ENCODE measurements around the gene MPLKIP. TPM values are rescaled to one million over a fixed set of nuclear protein-coding genes. Genes with fewer than 3 reads are reported as not detected.
"Not testable (repeated sequence)": the region's sequence is repeated elsewhere in the genome, so short reads cannot be mapped to it uniquely, and the experiment has no call there.

MPLKIP gene
- total RNA-seq, 1 experiment from 2014 or later, result 43.8 TPM

DNA sequence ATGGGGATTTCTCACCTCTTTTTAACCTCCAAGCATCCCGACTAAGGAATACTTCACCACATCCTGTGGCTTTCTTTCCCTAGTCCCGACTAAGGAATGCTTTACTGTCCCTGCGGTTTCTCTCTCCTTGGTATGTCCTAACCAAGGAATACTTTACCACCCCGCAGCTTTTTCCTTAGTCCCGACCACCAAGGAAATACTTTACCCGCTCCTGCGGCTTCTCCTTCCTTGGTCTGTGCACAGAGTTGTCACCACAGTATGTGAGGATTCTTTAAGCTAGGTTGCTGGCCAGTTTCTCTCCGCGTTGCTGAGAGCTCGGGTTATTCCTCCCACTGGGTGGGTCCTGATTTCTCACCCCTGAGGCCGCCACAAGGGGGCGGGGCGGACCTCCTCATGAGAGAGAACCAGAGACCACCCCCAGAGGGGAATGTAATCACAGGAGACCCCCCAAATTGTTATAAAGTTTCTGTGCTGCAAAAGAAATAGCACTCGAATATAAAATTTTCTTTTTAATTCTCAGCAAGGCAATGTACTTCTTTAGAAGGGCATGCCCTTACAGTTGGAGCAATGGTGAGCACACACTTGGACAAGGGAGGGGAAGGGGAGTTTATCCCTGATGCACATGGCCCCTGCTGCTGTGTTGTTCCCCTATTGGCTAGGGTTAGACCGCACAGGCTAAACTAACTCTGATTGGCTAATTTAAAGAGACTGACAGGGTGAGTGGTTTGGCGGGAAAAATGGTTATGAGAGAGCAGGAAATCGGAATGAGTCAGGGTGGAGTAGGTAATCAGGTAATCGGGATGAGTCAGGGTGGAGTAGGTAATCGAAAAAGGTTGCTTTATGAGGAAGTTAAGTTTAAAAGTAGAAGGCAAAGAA is 13.2 kb upstream of the MPLKIP start:
- H3K27me3 ChIP-seq (replicated peaks; ENCODE audit: insufficient read depth, low read depth, low read length, poor library complexity), result no peaks in the 10 kb centered on the region
- no TSS peak for BruUV-seq (replicated peaks)
- no peak overlapping the region for H3K27ac ChIP-seq (ENCODE audit: low read depth, low read length, poor library complexity, severe bottlenecking)
- ChIA-PET POLR2A (ENCODE audit: low non-redundant PET) (no interaction called here), CTCF (no interaction called here)
- H3K9me3 ChIP-seq (ENCODE audit: low read depth, low read length, poor library complexity, severe bottlenecking), result no peaks in the 10 kb centered on the region
- H3K36me3 ChIP-seq (ENCODE audit: insufficient read depth, low read length, poor library complexity, severe bottlenecking), result no peaks in the 10 kb centered on the region
- H3K4me3 ChIP-seq (ENCODE audit: low read depth, low read length, poor library complexity, severe bottlenecking), result no peak overlapping the region
- no peak for DNase-seq (ENCODE audit: low spot score)
- intact Hi-C loops (cut with micrococcal nuclease; ENCODE audit: unreplicated experiment), result no loop called here
- H3K4me1 ChIP-seq (ENCODE audit: insufficient read depth, low read length, poor library complexity, severe bottlenecking), result no peaks in the 10 kb centered on the region
- TF ChIP-seq EZH2 (IDR thresholded peaks at IDR 0.05; ENCODE audit: borderline replicate concordance, low read depth, low read length, poor library complexity, severe bottlenecking), result no peak
- TF ChIP-seq, protein P1, sequence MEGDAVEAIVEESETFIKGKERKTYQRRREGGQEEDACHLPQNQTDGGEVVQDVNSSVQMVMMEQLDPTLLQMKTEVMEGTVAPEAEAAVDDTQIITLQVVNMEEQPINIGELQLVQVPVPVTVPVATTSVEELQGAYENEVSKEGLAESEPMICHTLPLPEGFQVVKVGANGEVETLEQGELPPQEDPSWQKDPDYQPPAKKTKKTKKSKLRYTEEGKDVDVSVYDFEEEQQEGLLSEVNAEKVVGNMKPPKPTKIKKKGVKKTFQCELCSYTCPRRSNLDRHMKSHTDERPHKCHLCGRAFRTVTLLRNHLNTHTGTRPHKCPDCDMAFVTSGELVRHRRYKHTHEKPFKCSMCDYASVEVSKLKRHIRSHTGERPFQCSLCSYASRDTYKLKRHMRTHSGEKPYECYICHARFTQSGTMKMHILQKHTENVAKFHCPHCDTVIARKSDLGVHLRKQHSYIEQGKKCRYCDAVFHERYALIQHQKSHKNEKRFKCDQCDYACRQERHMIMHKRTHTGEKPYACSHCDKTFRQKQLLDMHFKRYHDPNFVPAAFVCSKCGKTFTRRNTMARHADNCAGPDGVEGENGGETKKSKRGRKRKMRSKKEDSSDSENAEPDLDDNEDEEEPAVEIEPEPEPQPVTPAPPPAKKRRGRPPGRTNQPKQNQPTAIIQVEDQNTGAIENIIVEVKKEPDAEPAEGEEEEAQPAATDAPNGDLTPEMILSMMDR (conservative IDR thresholded peaks at IDR 0.05; ENCODE audit: low read depth, low read length), result no peak

DNA sequence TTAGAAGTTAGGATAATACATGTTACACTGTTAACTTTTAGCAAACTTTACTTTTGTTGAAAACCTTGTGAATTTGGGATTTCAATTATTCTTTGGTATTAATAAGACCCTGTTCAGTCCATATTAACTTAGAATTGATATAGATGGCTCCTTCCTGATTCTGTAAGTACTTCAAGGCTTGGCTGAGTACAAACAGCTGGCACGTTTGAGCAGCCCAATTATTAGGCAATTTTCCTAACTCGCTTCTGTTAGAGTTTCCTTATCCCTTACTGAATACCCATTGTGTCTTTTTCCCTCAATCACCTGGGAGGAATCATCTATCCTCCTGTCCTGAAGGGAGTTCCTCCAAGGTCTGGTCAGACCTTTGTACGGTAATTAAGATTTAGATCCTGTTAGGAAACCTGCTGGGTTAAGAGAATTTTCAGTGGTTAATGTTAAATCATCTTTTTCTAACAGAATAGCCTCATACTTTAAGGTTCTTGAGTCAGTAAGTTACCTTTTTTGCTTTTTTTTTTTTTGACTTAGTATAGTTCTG is 11.2 kb upstream of the MPLKIP start:
- H3K36me3 ChIP-seq (ENCODE audit: insufficient read depth, low read length, poor library complexity, severe bottlenecking); H3K4me3 ChIP-seq (ENCODE audit: low read depth, low read length, poor library complexity, severe bottlenecking); H3K4me1 ChIP-seq (ENCODE audit: insufficient read depth, low read length, poor library complexity, severe bottlenecking); CTCF ChIA-PET; DNase-seq (ENCODE audit: low spot score); H3K27ac ChIP-seq (ENCODE audit: low read depth, low read length, poor library complexity, severe bottlenecking); BruUV-seq (replicated peaks); intact Hi-C loops (cut with micrococcal nuclease; ENCODE audit: unreplicated experiment); H3K9me3 ChIP-seq (ENCODE audit: low read depth, low read length, poor library complexity, severe bottlenecking); H3K27me3 ChIP-seq (replicated peaks; ENCODE audit: insufficient read depth, low read depth, low read length, poor library complexity); POLR2A ChIA-PET (ENCODE audit: low non-redundant PET): not testable (repeated sequence)

DNA sequence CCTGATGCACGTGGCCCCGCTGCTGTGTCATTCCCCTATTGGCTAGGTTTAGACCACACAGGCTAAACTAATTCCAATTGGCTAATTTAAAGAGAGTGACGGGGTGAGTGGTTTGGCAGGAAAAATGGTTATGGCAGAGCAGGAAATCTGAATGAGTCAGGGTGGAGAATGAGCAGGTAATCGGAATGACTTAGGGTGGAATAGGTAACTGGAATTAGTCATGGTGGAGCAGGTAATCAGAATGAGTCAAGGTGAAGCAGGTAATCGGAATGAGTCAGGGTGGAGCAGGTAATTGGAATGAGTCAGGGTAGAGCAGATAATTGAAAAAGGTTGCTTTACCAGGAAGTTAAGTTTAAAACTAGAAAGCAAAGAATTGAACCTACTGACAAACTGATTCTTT is 7.5 kb upstream of the MPLKIP start:
- CTCF ChIA-PET; H3K9me3 ChIP-seq (ENCODE audit: low read depth, low read length, poor library complexity, severe bottlenecking); H3K27me3 ChIP-seq (replicated peaks; ENCODE audit: insufficient read depth, low read depth, low read length, poor library complexity); POLR2A ChIA-PET (ENCODE audit: low non-redundant PET); DNase-seq (ENCODE audit: low spot score); intact Hi-C loops (cut with micrococcal nuclease; ENCODE audit: unreplicated experiment); H3K36me3 ChIP-seq (ENCODE audit: insufficient read depth, low read length, poor library complexity, severe bottlenecking); BruUV-seq (replicated peaks); H3K4me1 ChIP-seq (ENCODE audit: insufficient read depth, low read length, poor library complexity, severe bottlenecking); H3K27ac ChIP-seq (ENCODE audit: low read depth, low read length, poor library complexity, severe bottlenecking); H3K4me3 ChIP-seq (ENCODE audit: low read depth, low read length, poor library complexity, severe bottlenecking): not testable (repeated sequence)

DNA sequence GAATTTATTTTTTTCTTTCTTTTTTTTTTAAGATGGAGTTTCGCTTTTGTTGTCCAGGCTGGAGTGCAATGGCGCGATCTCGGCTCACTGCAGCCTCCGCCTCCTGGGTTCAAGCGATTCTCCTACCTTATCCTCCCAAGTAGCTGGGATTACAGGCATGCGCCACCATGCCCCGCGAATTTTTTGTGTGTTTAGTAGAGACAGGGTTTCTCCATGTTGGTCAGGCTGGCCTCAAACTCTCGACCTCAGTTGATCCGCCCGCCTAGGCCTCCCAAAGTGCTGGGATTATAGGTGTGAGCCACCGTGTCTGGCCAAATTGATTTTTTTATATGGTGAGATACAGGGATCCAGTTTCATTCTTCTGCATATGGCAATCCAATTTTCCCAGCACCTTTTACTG is 5.5 kb upstream of the MPLKIP start:
- CTCF ChIA-PET; H3K9me3 ChIP-seq (ENCODE audit: low read depth, low read length, poor library complexity, severe bottlenecking); intact Hi-C loops (cut with micrococcal nuclease; ENCODE audit: unreplicated experiment); POLR2A ChIA-PET (ENCODE audit: low non-redundant PET); H3K27ac ChIP-seq (ENCODE audit: low read depth, low read length, poor library complexity, severe bottlenecking); DNase-seq (ENCODE audit: low spot score); H3K4me3 ChIP-seq (ENCODE audit: low read depth, low read length, poor library complexity, severe bottlenecking); H3K36me3 ChIP-seq (ENCODE audit: insufficient read depth, low read length, poor library complexity, severe bottlenecking); H3K27me3 ChIP-seq (replicated peaks; ENCODE audit: insufficient read depth, low read depth, low read length, poor library complexity); H3K4me1 ChIP-seq (ENCODE audit: insufficient read depth, low read length, poor library complexity, severe bottlenecking); BruUV-seq (replicated peaks): not testable (repeated sequence)

All from A673 (cell line).